Activated T-cell treated with anti-CD3 and anti-CD28 coated beads for 48 hours (primary cell): ENCODE measurements around the gene RIPK3.

ENCODE experiments used
- DNase-seq: peaks from one replicate; pipeline ENCODE4 v3.0.0-alpha.2; 2020; ENCODE audit warnings: low read depth

Gene RIPK3

DNA sequence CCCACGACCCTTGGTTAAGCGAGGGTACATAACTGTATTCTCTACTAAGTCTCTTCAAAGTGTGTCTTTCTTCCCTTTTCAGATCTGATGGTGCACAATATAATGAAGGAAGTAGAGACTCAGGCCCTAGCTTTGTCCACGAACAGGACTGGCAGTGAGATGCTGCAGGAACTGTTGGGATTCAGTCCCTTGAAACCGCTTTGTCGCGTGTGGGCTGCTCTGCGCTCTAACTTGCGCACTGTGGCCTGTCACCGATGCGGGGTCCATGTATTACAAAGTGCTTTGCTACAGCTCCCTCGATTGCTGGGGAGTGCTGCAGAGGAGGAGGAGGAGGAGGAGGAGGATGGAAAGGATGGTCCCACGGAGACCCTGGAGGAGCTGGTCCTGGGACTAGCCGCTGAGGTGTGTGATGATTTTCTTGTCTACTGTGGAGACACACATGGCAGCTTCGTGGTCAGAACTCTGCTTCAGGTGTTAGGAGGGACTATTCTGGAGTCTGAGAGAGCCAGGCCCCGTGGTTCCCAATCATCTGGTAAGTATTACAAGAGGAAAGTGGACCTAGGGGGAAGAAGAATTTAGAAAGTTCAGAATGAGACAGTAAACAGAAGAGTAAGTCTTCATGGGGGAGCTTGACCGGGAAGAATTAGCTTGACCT, 39.3 kb downstream of the RIPK3 start:
- no peak for DNase-seq

DNA sequence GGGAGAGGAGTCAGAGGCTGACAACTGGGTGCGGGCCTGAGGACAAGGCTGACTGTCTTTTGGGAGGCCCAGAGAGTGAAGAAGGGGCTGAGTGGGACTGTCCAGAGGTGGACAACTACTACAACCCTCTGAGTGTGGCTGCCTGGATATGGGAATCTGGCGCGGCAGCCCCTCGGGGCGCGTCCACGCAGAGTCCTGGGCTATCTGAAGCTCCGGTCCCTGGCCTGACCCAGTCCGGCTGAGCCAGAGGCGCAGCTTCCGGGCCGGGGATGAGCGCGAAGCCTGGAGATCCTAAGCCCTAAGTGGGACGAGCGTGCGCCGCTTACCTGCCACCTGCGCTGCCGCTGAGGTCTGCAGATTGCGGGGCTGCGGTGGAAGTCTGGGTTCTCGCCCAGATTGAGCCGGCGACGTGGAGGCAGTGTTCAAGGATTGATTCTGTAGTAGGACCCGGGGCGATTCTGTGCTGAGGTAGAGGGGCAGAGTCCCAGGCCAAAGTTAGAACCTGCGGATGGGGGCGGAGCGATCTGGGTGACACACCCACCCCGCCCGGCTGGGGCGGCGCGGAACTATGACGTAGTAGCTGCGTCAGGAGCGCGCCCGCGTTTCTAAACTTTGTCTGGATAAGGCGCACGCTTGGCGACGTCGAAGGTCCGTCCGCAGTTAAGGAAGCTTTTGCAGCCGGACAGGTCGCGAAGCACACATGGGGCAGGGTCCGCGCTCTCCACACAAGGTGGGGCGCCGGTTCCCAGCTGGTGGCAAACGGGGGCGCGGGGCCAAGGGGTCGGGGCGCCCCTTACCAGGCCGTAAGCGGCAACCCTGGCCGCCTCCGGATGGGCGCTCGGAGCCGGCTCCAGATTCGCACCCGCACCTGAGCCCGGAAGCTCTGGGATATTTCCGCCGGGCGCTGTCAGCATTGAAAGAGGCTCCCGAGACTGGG, 40.3 kb downstream of the RIPK3 start, which contains the start of the genes DHRS1 and NOP9:
TSS of gene DHRS1 (minus strand) at position 526 of the 937 bp plus-strand sequence. CDS start 674 bp downstream, outside the sequence.
TSS of gene NOP9 (plus strand) at position 596 of the 937 bp plus-strand sequence. CDS start at position 701, 105 bp downstream.
- DNase-seq = peak; percentile 89

DNA sequence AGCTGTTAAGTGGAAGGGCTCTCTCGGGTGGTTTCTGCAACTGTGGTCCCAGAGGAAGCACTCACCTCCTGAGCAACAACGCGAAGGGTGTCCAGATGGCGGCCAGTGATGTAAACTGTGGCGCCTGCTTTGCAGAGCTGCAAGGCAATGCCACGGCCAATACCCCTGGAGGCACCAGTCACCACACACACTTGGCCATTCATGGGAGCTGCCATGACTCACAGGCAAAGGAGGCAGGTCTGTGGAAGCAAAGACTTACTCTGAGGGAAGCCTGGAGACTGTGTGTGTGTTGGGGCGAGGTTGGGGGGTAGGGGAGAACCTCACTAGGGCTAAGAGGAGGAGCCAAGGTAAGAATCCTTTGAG, 40.9 kb downstream of the RIPK3 start:
- no peak for DNase-seq

DNA sequence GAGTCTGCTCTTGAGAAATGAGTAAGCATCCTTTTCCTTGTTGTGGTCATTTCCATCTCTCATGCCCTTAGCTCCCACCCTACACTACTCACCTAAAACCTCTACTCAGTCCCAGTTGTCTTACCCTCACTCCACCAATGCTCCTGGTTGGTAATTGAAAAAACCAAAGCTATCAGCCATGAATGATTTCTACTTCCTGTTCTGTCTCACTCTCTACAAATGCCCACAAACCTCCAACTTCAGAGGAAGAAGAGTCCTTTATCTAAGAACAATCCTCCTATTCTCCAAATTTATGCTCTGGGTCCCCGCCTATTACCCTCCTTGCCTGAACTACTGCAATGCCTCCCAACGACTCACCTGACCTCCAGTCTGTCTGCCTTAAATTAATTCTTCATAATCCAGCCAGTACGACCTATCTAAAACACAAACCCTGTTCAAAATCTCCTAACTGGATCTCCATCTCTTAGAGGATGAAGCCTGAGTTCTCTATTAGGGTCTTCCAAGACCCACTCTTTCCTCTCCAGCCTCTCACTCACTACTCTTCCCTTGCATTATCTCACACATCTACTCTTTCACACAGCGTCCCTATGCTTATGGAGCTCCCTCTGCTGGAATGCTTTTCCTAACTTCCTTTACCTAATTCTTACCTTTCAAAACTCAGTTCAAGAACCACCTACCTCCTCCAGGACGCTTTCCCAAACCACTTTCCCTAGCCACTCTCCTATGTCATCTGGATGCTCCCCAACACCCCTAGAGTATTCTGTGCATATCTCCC, 42.4 kb downstream of the RIPK3 start:
- no peak for DNase-seq

DNA sequence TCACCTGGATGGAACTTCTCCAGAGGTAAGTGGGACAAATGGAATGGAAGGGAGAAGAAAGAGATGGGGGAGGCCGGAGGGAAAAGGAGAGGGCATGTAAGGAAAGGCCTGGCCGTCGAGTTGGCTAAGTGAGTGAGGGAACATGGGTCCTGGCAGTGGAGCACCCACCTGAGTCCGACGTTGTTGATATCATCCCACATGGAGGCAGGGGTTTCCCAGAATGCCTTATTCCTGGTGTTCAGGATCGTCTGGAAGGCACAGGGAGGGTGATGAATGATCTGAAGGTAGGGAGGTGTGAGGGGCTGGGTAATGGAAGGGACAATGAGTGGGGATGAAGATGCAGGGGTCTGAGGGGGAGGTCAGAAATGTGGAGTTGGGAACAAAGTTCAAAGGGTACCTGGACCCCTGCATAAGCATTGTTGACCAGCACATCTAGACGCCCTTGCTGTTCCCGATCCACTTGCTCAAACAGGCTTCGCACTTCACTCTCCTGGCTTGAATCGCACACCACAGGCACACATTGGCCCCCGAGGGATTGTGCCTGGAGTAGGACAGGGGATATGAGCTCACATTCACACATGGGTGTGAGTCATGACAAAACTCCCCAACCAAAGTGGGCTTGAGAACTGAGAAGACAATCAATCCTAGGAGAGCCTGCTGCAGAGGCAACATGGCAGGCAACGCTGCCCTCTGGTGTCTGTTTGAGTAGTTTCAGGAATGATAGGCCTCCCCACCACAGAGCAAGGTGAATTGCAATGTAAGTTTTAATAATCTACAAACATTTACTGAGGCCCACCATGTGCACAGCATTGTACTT, 43.2 kb downstream of the RIPK3 start:
- DNase-seq = peak; percentile 63

DNA sequence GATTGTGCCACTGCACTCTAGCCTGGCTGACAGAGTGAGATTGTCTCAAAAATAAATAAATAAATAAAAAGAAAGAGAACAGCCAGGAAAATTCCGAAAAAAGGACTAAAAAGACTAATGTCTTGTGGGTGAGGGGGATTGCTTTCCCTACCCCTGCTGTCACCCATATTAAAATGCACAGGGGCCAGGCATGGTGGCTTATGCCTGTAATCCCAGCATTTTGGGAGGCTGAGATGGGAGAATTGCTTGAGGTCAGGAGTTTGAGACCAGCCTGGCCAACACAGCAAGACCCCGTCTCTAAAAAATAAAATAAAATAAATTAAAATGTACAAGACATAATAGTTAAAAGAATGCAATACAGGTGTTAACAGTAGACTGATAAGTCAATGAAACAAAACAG, 46.3 kb downstream of the RIPK3 start:
- DNase-seq = no peak

DNA sequence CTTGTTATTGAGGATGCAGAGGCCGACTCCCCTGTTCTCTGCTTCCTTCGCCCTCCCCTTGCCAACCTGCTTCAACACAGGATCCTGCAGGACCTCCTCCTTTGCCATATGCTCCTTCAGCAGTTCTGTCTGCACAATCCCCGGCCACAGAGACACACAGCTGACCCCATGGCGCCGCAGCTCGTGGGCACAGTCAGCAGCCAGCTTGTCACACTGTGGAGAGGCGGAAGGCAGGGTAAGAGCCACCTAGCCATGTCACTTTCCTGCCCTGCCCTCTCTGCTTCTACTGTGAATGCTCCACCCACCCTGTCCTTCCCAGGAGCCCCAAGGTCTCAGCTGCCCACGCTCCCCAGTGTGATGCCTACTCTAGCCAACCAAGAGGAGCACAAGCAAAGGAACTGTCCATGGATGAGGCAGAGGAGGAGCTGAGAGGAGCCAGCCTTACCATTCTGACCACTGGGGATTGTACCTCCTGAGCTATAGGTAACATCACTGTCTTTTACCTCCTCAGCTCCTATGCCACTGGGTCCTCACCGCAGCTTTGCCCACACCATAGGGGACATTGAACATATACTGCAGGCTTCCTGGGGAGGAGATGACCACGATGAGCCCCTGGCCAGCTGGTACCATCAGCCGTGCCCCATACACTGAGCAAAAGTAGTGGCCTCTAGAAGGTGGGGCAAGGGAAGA, 47.5 kb downstream of the RIPK3 start:
- DNase-seq = no peak

DNA sequence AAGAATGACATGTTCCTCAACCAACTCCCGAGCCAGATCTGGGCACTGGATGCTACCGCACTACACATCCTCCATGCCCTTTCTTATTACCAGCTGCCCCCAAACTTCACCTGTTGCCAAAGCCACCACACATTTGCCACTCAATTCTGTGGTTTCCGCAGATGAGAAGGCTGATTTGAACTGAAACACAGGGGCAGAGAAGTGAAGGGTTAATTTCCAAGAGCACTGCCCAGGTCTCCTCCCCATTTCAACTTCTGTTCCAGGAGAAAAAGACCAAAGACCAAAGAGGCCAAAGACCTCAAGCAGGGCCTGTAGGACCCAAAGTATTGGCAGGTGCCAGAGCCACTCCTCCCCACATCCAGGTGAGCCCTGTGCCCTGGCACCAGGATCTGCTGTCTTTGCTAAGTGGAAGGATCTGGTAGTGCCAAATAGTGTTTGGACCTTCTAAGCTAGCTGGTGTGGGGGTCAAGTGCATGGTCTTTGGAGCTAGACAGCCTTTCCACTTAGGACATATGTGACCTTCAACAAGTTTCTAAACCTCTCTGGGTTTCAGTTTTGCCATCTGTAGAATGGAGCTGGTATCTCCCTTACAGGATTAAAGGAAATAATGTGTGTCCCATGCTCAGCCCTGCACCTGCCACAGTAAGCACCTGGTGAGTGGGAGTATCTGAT, 48.2 kb downstream of the RIPK3 start:
- no peak for DNase-seq

DNA sequence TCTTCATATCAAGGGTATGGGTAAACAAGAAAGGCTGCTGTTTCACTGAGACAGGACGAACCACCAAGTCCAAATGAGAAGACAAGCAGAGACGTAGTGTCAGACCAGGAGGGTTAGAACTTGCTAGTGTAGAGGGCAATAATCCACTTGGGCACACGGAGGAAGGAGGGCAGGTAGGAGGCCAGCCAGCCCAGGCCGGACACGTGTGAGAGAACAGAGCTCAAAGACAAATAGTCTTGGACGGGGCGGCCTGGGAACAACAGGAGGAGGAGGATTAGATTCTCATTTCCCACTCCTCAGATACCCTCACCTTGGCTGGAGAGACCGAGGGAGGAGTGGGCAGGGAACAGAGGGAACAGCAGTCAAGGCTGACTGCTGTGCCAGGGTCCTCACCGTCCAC, 49.0 kb downstream of the RIPK3 start:
- no peak for DNase-seq

DNA sequence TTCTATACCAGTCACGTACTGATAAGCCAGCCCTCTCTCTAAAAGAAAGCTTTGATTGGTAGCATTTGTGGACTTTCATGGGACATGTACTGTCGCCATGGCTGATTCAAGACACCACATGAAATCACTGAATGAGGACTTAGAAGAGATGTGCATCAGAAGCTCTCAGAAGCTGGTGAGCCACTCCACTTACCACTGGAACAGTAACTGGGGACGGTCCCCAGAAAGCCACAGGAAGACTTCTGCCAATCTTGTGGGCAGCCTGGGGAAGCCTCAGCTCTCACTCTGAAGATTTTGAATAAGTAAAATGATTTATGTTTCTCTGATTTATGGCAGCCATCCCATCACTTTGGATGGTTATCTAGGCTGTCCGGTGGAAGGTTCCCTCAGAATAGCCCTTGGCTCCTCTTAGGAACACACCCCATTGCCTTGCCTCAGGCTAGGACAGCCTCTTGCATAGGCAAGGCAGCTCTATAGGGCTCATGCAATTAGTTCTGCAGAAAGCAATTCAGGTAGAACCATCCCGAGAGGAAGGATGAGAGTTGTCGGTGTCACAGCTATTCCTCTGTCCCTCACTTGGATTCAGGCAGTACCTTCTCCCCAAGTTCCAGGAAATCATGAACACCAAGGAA, 50.0 kb downstream of the RIPK3 start:
- DNase-seq = peak; percentile 62

DNA sequence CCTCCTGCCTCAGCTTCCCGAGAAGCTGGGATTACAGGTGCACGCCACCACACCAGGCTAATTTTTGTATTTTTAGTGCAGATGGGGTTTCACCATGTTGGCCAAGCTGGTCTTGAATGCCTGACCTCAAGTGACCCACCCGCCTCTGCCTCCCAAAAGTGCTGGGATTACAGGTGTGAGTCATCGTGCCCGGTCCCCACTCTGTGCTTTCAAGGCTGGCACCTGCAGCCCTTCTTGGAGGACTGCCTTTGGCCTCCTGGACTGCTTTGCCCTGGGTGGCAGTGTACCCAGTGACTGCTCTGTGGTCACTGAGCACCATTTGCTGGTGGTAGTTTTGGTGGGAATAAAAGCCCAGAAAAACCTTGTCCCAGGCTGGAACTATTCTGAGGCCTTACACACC, 52.8 kb downstream of the RIPK3 start:
- DNase-seq = no peak
